ENCODE data around the gene KAT8. TPM values are rescaled to one million over a fixed set of nuclear protein-coding genes. Genes with fewer than 3 reads are reported as not detected.
A peak's percentile ranks its signal among the peaks of the same experiment; 100 is the strongest.

KAT8 gene
- total and polyA plus RNA-seq, 2 of the 13 experiments (the other 11 are each of a cell fraction or from before 2014, with no cell fraction given), result 79.0 to 84.2 TPM

GRCh38 chr16:31118223-31119155, 1.0 kb downstream of the KAT8 start (continued):
- TF ChIP-seq FOXP4 (CRISPR knock-in tag; IDR thresholded peaks at IDR 0.05) (no peak), KIAA2018 (CRISPR knock-in tag; IDR thresholded peaks at IDR 0.05; ENCODE audit: borderline replicate concordance) (no peak), FOSL2 (CRISPR knock-in tag; IDR thresholded peaks at IDR 0.05) (no peak), ZSCAN21 (CRISPR knock-in tag; IDR thresholded peaks at IDR 0.05; ENCODE audit: borderline replicate concordance) (0 out of 2 replicates have a peak, but pooled peaks have one; percentile 7), TCF12 (IDR thresholded peaks at IDR 0.05) (no peak), TCF12 (CRISPR knock-in tag; IDR thresholded peaks at IDR 0.05) (0 out of 2 replicates have a peak, but pooled peaks have one; percentile 4), STAT6 (CRISPR knock-in tag; IDR thresholded peaks at IDR 0.05; ENCODE audit: borderline replicate concordance) (no peak), ZNF652 (CRISPR knock-in tag; IDR thresholded peaks at IDR 0.05; ENCODE audit: borderline replicate concordance, low read depth) (no peak), SNAPC5 (CRISPR knock-in tag; IDR thresholded peaks at IDR 0.05; ENCODE audit: borderline replicate concordance) (no peak)

Measured in HepG2 (cell line).